A549 (cell line): ENCODE measurements around the gene FZD4. TPM values are rescaled to one million over a fixed set of nuclear protein-coding genes. Genes with fewer than 3 reads are reported as not detected.

ENCODE experiments used
- ATAC-seq, 2 experiments: fragments of 200-7000 bp in 1 of 2; fragments of >200 bp in 1 of 2; cut with Nextera tagmentation in 1 of 2; cut with Tn5 transposase in 1 of 2; 3 replicates each; pipeline versions ENCODE4 v1.8.0 to v1.9.1; 2018 to 2020; ENCODE audit warnings: mild to moderate bottlenecking in 1 of 2, moderate library complexity in 1 of 2
- CTCF ChIA-PET: fragments of 300-600 bp; sonication (Branson Sonifier 250); formaldehyde crosslinking; extraction: SDS; loops from one replicate; lab custom pipeline; 2021; ENCODE audit warnings: antibody characterized with exemption, inconsistent platforms; lab: Yijun Ruan, JAX
- POLR2A ChIA-PET: fragments of 350-600 bp; formaldehyde crosslinking; extraction: SDS; loops from one replicate; lab custom pipeline; 2021; ENCODE audit warnings: antibody characterized with exemption, inconsistent platforms; lab: Yijun Ruan, JAX
- DNase-seq, 2 experiments: peaks; one replicate each; pipeline versions ENCODE4 v3.0.0 to v3.0.0-alpha.2; 2011 to 2016; ENCODE audit warnings: low read depth in 1 of 2, low spot score in 1 of 2
- FAIRE-seq: peaks from 2 replicates; lab custom pipeline; 2011; peaks lifted over from hg19 to GRCh38; lab: Jason Lieb, UNC
- H3K27ac ChIP-seq, 2 experiments: fragments of >200 bp; sonication (Bioruptor Twin); formaldehyde crosslinking; 3 replicates each; pipeline ENCODE4 v1.5.1; 2016 to 2017
- H3K4me1 ChIP-seq: fragments of >200 bp; sonication (Bioruptor Twin); formaldehyde crosslinking; 3 replicates; pipeline ENCODE4 v1.6.1; 2016
- H3K4me2 ChIP-seq: fragments of >200 bp; sonication (Bioruptor Twin); formaldehyde crosslinking; 3 replicates; pipeline ENCODE4 v1.6.1; 2016
- H3K4me3 ChIP-seq: fragments of >200 bp; sonication (Bioruptor Twin); formaldehyde crosslinking; 3 replicates; pipeline ENCODE4 v1.5.1; 2016
- H3K9me3 ChIP-seq: fragments of >200 bp; sonication (Bioruptor Twin); formaldehyde crosslinking; 3 replicates; pipeline ENCODE4 v1.6.1; 2016
- CBX8 ChIP-seq: fragments of 200-600 bp; sonication (generic); IDR thresholded peaks from 2 replicates; pipeline ENCODE4 v1.6.1; 2016
- CEBPB ChIP-seq, 2 experiments: fragments of >200 bp in 1 of 2; sonication (Bioruptor Twin) in 1 of 2; formaldehyde crosslinking in 1 of 2; IDR thresholded peaks; 2 replicates each; pipeline ENCODE4 v1.6.1; 2012 to 2016
- CHD2 ChIP-seq: fragments of 150-350 bp; IDR thresholded peaks from 2 replicates; pipeline ENCODE4 v1.6.1; 2014; ENCODE audit warnings: low read length; ENCODE audit not compliant: partially characterized antibody
- ESRRA ChIP-seq: fragments of 150-350 bp; IDR thresholded peaks from 2 replicates; pipeline ENCODE4 v1.6.1; 2014; ENCODE audit warnings: mild to moderate bottlenecking, low read length, borderline replicate concordance
- FOSL2 ChIP-seq, 2 experiments: fragments of 450-650 bp in 1 of 2; fragments of >200 bp in 1 of 2; sonication (Bioruptor Twin) in 1 of 2; formaldehyde crosslinking; IDR thresholded peaks; 2 replicates each; pipeline versions ENCODE4 v1.5.0 to v1.6.1; 2016 to 2020; ENCODE audit warnings: mild to moderate bottlenecking in 1 of 2, moderate library complexity in 1 of 2
- HDAC2 ChIP-seq: fragments of 200-600 bp; sonication (generic); IDR thresholded peaks from 2 replicates; pipeline ENCODE4 v1.6.1; 2016
- HMGXB4 ChIP-seq: fragments of 250-450 bp; sonication (Bioruptor Pico); IDR thresholded peaks from 2 replicates; pipeline ENCODE4 v1.5.0; 2021; ENCODE audit warnings: mild to moderate bottlenecking, moderate library complexity, borderline replicate concordance
- HOXB13 ChIP-seq: fragments of 250-450 bp; sonication (Bioruptor Pico); IDR thresholded peaks from 2 replicates; pipeline ENCODE4 v1.5.0; 2020; ENCODE audit warnings: low read depth, mild to moderate bottlenecking, moderate library complexity
- KDM5A ChIP-seq: fragments of 200-600 bp; sonication (generic); IDR thresholded peaks from 2 replicates; pipeline ENCODE4 v1.6.1; 2016; ENCODE audit warnings: antibody characterized with exemption, mild to moderate bottlenecking
- MAFK ChIP-seq: fragments of 450-650 bp; IDR thresholded peaks from 2 replicates; pipeline ENCODE4 v1.6.1; 2014; ENCODE audit not compliant: partially characterized antibody
- MYC ChIP-seq: IDR thresholded peaks from 2 replicates; pipeline ENCODE4 v1.6.1; 2012; ENCODE audit warnings: mild to moderate bottlenecking, inconsistent platforms, low read length, improper control_type of control experiment, borderline replicate concordance
- NR3C1 ChIP-seq: fragments of >200 bp; sonication (Bioruptor Twin); formaldehyde crosslinking; IDR thresholded peaks from 3 replicates; pipeline ENCODE4 v1.6.1; 2017
- PBX3 ChIP-seq: IDR thresholded peaks from 2 replicates; pipeline ENCODE4 v1.6.1; 2012
- RCOR1 ChIP-seq: fragments of 150-350 bp; IDR thresholded peaks from 2 replicates; pipeline ENCODE4 v1.6.1; 2014; ENCODE audit warnings: antibody characterized with exemption, low read length, low read depth
- REST ChIP-seq: fragments of 200-600 bp; sonication (generic); IDR thresholded peaks from 2 replicates; pipeline ENCODE4 v1.6.1; 2016; ENCODE audit warnings: antibody characterized with exemption, mild to moderate bottlenecking, moderate library complexity
- RNF2 ChIP-seq: fragments of 200-600 bp; sonication (generic); IDR thresholded peaks from 2 replicates; pipeline ENCODE4 v1.6.1; 2016; ENCODE audit warnings: low read depth, mild to moderate bottlenecking, antibody characterized with exemption, moderate library complexity, borderline replicate concordance
- TFCP2L1 ChIP-seq: fragments of 250-450 bp; sonication (Bioruptor Pico); IDR thresholded peaks from 2 replicates; pipeline ENCODE4 v1.5.0; 2021; ENCODE audit warnings: mild to moderate bottlenecking
- TP53 ChIP-seq: fragments of 250-450 bp; sonication (Bioruptor Pico); IDR thresholded peaks from 2 replicates; pipeline ENCODE4 v1.5.0; 2021; ENCODE audit warnings: mild to moderate bottlenecking, moderate library complexity
- ZC3H11A ChIP-seq: fragments of 450-650 bp; IDR thresholded peaks from 2 replicates; pipeline ENCODE4 v1.6.1; 2014; ENCODE audit warnings: antibody characterized with exemption, mild to moderate bottlenecking
- ZSCAN20 ChIP-seq: fragments of 250-450 bp; sonication (Bioruptor Pico); IDR thresholded peaks from 2 replicates; pipeline ENCODE4 v1.8.0; 2022; ENCODE audit warnings: mild to moderate bottlenecking, moderate library complexity
- whole genome bisulfite sequencing: methylation state at CpG from one replicate; pipeline ENCODE4 v1.1.6; 2017; ENCODE audit errors: missing lambda C conversion rate; 5-methylcytosine and 5-hydroxymethylcytosine counted together
- polyA plus RNA-seq, 4 experiments: library from polyadenylated mRNA; depleted of rRNA in 3 of 4; stranded (reverse); fragments of >200 nt; fragmentation: RNase III in 1 of 4; extraction: RNeasy Plus Mini Kit Qiagen cat#74134 plus additional on column Dnase treatment in 1 of 4; gene quantifications; 2 replicates in 3 of 4; 3 replicates in 1 of 4; pipeline ENCODE4 v1.2.3, GENCODE V29; 2011 to 2017
- TF ChIP-seq, protein P1 (sequence below): fragments of >200 bp; sonication (Bioruptor Twin); formaldehyde crosslinking; IDR thresholded peaks from 3 replicates; pipeline ENCODE4 v1.6.1; 2016
- TF ChIP-seq, protein P2 (sequence below): fragments of >200 bp; sonication (Bioruptor Twin); formaldehyde crosslinking; IDR thresholded peaks from 3 replicates; pipeline ENCODE4 v1.5.1; 2016

FZD4 gene
- polyA plus RNA-seq, 2 of the 4 experiments (the other 2 are of a cell fraction): 0.67 to 0.90 TPM

- 89% methylated on average over 1 of the region's 1 CpG for WGBS
- ATAC-seq: peak in 1 of 2 experiments; percentile 13; a peak in 1 of 6 replicates
- no peaks in the 10 kb centered on the region for H3K9me3 ChIP-seq
- no peak for TF ChIP-seq FOSL2 (IDR thresholded peaks at IDR 0.05)
- no peak for TF ChIP-seq FOSL2 (CRISPR knock-in tag; IDR thresholded peaks at IDR 0.05)
- no peak for TF ChIP-seq CEBPB (IDR thresholded peaks at IDR 0.05)
- H3K27ac ChIP-seq: no peak overlapping the region
- no peak overlapping the region for H3K4me2 ChIP-seq
- POLR2A ChIA-PET: no interaction called here
- H3K4me3 ChIP-seq: no peak overlapping the region
- FAIRE-seq: no peak
- CTCF ChIA-PET: interaction anchor here (0.7 to 2.3 kb wide), 2 partner anchors 16 to 291 kb away, joined by 3 to 5 read pairs; no protein-coding TSS in a partner anchor
- peaks cover 6% of the 10 kb centered on the region; the same call in 1 of the 3 replicates for H3K4me1 ChIP-seq
- DNase-seq: no peak
Measured at GRCh38 chr11:86999388-86999787, 44.2 kb upstream of the FZD4 start.

- FAIRE-seq (no peak), DNase-seq (no peak), ATAC-seq (no peak)
- no peak for TF ChIP-seq TP53
- no peak for TF ChIP-seq ESRRA
- TF ChIP-seq CHD2: no peak
- no peak for TF ChIP-seq KDM5A
- TF ChIP-seq TFCP2L1: no peak
- no peak for TF ChIP-seq MYC
- no peak for TF ChIP-seq ZSCAN20
- no peak for TF ChIP-seq RCOR1
- no peak for TF ChIP-seq PBX3
- TF ChIP-seq HMGXB4 (CRISPR knock-in tag): no peak
- no peak for TF ChIP-seq MAFK
- TF ChIP-seq REST: no peak
- TF ChIP-seq, protein P1, sequence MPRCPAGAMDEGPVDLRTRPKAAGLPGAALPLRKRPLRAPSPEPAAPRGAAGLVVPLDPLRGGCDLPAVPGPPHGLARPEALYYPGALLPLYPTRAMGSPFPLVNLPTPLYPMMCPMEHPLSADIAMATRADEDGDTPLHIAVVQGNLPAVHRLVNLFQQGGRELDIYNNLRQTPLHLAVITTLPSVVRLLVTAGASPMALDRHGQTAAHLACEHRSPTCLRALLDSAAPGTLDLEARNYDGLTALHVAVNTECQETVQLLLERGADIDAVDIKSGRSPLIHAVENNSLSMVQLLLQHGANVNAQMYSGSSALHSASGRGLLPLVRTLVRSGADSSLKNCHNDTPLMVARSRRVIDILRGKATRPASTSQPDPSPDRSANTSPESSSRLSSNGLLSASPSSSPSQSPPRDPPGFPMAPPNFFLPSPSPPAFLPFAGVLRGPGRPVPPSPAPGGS: no peak
- TF ChIP-seq CBX8: no peak
- TF ChIP-seq RNF2: no peak
- no peak for TF ChIP-seq NR3C1
- no peak for TF ChIP-seq ZC3H11A
- no peak for TF ChIP-seq HDAC2
- TF ChIP-seq, protein P2, sequence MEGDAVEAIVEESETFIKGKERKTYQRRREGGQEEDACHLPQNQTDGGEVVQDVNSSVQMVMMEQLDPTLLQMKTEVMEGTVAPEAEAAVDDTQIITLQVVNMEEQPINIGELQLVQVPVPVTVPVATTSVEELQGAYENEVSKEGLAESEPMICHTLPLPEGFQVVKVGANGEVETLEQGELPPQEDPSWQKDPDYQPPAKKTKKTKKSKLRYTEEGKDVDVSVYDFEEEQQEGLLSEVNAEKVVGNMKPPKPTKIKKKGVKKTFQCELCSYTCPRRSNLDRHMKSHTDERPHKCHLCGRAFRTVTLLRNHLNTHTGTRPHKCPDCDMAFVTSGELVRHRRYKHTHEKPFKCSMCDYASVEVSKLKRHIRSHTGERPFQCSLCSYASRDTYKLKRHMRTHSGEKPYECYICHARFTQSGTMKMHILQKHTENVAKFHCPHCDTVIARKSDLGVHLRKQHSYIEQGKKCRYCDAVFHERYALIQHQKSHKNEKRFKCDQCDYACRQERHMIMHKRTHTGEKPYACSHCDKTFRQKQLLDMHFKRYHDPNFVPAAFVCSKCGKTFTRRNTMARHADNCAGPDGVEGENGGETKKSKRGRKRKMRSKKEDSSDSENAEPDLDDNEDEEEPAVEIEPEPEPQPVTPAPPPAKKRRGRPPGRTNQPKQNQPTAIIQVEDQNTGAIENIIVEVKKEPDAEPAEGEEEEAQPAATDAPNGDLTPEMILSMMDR: no peak
- TF ChIP-seq HOXB13 (CRISPR knock-in tag): no peak
- Histone ChIP-seq H3K9me3 (no peaks in the 10 kb centered on the region), H3K4me2 (no peak overlapping the region), H3K4me1 (peaks cover 6% of the 10 kb centered on the region; the same call in 1 of the 3 replicates), H3K4me3 (no peak overlapping the region), H3K27ac (no peak overlapping the region)
- POLR2A ChIA-PET: interaction anchor here (1.1 kb wide), 1 partner anchor 41 kb away, joined by 3 read pairs; the partner anchor contains the start of gene TMEM135
- WGBS: 88% methylated on average over 1 of the region's 1 CpG
- CTCF ChIA-PET: interaction anchor here (0.6 to 3.4 kb wide), 7 partner anchors 59 to 296 kb away, joined by 3 to 13 read pairs (median 4); no protein-coding TSS in a partner anchor
Measured at GRCh38 chr11:86996953-86997570, 41.9 kb upstream of the FZD4 start.
